Right kidney (tissue), 1 donor: Measurements from ENCODE around the gene PIGZ.

Experiments used
- DNase-seq: peaks from one replicate; pipeline ENCODE4 v3.0.0-alpha.2; 2016

The PIGZ gene

GRCh38 chr3:197001972-197002700, 33.5 kb upstream of the PIGZ start:
- peak; percentile 80 for DNase-seq

GRCh38 chr3:197001106-197001971, 32.7 kb upstream of the PIGZ start:
- DNase-seq, result no peak

GRCh38 chr3:197000211-197000610, 31.6 kb upstream of the PIGZ start:
- DNase-seq, result no peak

- no peak for DNase-seq
Measured at GRCh38 chr3:196998966-196999760, 30.5 kb upstream of the PIGZ start.

- DNase-seq, result no peak
Measured at GRCh38 chr3:196997311-196997710, 28.7 kb upstream of the PIGZ start.

- no peak for DNase-seq
Measured at GRCh38 chr3:196996454-196997265, 28.0 kb upstream of the PIGZ start.

GRCh38 chr3:196995646-196996355, 27.2 kb upstream of the PIGZ start:
- DNase-seq, result no peak

- DNase-seq, result no peak
Measured at GRCh38 chr3:196995027-196995426, 26.4 kb upstream of the PIGZ start.

- no peak for DNase-seq
Measured at GRCh38 chr3:196994056-196994455, 25.4 kb upstream of the PIGZ start.

- DNase-seq, result no peak
Measured at GRCh38 chr3:196992461-196993065, 23.9 kb upstream of the PIGZ start.

GRCh38 chr3:196991581-196992460, 23.2 kb upstream of the PIGZ start:
- no peak for DNase-seq

GRCh38 chr3:196990601-196991007, 22.0 kb upstream of the PIGZ start:
- no peak for DNase-seq

GRCh38 chr3:196989721-196990262, 21.2 kb upstream of the PIGZ start:
- DNase-seq, result no peak

GRCh38 chr3:196988241-196989029, 19.8 kb upstream of the PIGZ start:
- no peak for DNase-seq

- no peak for DNase-seq
Measured at GRCh38 chr3:196987022-196987421, 18.4 kb upstream of the PIGZ start.

- no peak for DNase-seq
Measured at GRCh38 chr3:196985954-196986885, 17.6 kb upstream of the PIGZ start.

GRCh38 chr3:196985298-196985697, 16.7 kb upstream of the PIGZ start:
- no peak for DNase-seq
